GM12878 (cell line): ENCODE measurements around the gene DDHD1. TPM values are rescaled to one million over a fixed set of nuclear protein-coding genes. Genes with fewer than 3 reads are reported as not detected.

Experiments
- ATAC-seq: fragments of 200-7000 bp; cut with Tn5 transposase; 3 replicates; pipeline ENCODE4 v1.9.1; 2020; ENCODE audit warnings: mild to moderate bottlenecking, moderate library complexity
- BruUV-seq: library from RNA; stranded (reverse); fragments of 400-500 nt; replicated peaks from 2 replicates; lab custom pipeline; 2021; lab: Mats Ljungman, UMichigan
- CTCF ChIA-PET: fragments of 300-600 bp; sonication (Branson Sonifier 250); formaldehyde crosslinking; extraction: SDS; loops from one replicate; lab custom pipeline; 2021; ENCODE audit warnings: inconsistent platforms; lab: Yijun Ruan, JAX
- POLR2A ChIA-PET: fragments of 350-600 bp; formaldehyde crosslinking; extraction: SDS; loops from one replicate; lab custom pipeline; 2021; ENCODE audit warnings: inconsistent platforms; lab: Charles Lee
- RAD21 ChIA-PET: fragments of 300-600 bp; sonication (Branson Sonifier 250); formaldehyde crosslinking; loops from one replicate; lab custom pipeline; 2023; ENCODE audit warnings: antibody characterized with exemption; ENCODE audit not compliant: unreplicated experiment; lab: Charles Lee
- SMC1A ChIA-PET: fragments of 300-600 bp; sonication (Branson Sonifier 250); formaldehyde crosslinking; loops from one replicate; lab custom pipeline; 2023; ENCODE audit not compliant: unreplicated experiment, uncharacterized antibody; lab: Charles Lee
- DNase-seq: peaks from one replicate; pipeline ENCODE4 v3.0.0-alpha.2; 2011; ENCODE audit warnings: low read depth, low spot score
- FAIRE-seq: peaks from 3 replicates; lab custom pipeline; 2011; peaks lifted over from hg19 to GRCh38; lab: Jason Lieb, UNC
- H2AFZ ChIP-seq: 2 replicates; pipeline ENCODE4 v1.6.0; 2011; ENCODE audit warnings: low read depth, low read length, control low read depth; ENCODE audit not compliant: control insufficient read depth
- H3K27ac ChIP-seq: 2 replicates; pipeline ENCODE4 v1.5.1; 2011; ENCODE audit warnings: control low read depth; ENCODE audit not compliant: control insufficient read depth, insufficient read depth
- H3K27me3 ChIP-seq, 2 experiments: replicated peaks in 1 of 2; 2 replicates each; pipeline versions ENCODE4 v1.6.0 to v1.6.1; 2011; ENCODE audit warnings: low read length in 1 of 2; ENCODE audit not compliant: control insufficient read depth in 2 of 2, insufficient read depth in 2 of 2
- H3K36me3 ChIP-seq, 2 experiments: 2 replicates each; pipeline ENCODE4 v1.5.1; 2011; ENCODE audit warnings: low read length in 1 of 2; ENCODE audit not compliant: control insufficient read depth in 2 of 2, insufficient read depth in 2 of 2
- H3K4me1 ChIP-seq: 2 replicates; pipeline ENCODE4 v1.6.1; 2011; ENCODE audit warnings: mild to moderate bottlenecking, low read length, moderate library complexity, mixed read lengths; ENCODE audit not compliant: control insufficient read depth, insufficient read depth
- H3K4me2 ChIP-seq: 2 replicates; pipeline ENCODE4 v1.6.0; 2011; ENCODE audit warnings: control low read depth; ENCODE audit not compliant: control insufficient read depth, insufficient read depth
- H3K4me3 ChIP-seq: fragments of 200-600 bp; sonication (generic); 2 replicates; pipeline ENCODE4 v1.5.1; 2016
- H3K79me2 ChIP-seq: 2 replicates; pipeline ENCODE4 v1.6.0; 2011; ENCODE audit warnings: low read length; ENCODE audit not compliant: control insufficient read depth, insufficient read depth
- H3K9ac ChIP-seq: 2 replicates; pipeline ENCODE4 v1.8.0; 2011; ENCODE audit warnings: low read length, control low read depth, mixed read lengths; ENCODE audit not compliant: control insufficient read depth, insufficient read depth
- H3K9me3 ChIP-seq: replicated peaks from 3 replicates; pipeline ENCODE4 v1.5.1; 2011; ENCODE audit warnings: mild to moderate bottlenecking, low read length; ENCODE audit not compliant: control insufficient read depth, insufficient read depth
- H4K20me1 ChIP-seq: 2 replicates; pipeline ENCODE4 v1.6.0; 2011; ENCODE audit not compliant: control insufficient read depth, insufficient read depth
- EED ChIP-seq: sonication (generic); IDR thresholded peaks from 2 replicates; pipeline ENCODE4 v1.6.1; 2016; ENCODE audit warnings: antibody characterized with exemption, low read depth
- HDAC2 ChIP-seq: fragments of 200-600 bp; sonication (generic); IDR thresholded peaks from 2 replicates; pipeline ENCODE4 v1.6.1; 2017
- JUNB ChIP-seq: IDR thresholded peaks from 2 replicates; pipeline ENCODE4 v1.6.1; 2016; ENCODE audit warnings: antibody characterized with exemption, mild to moderate bottlenecking
- MTA2 ChIP-seq: fragments of 450-650 bp; IDR thresholded peaks from 2 replicates; pipeline ENCODE4 v1.6.1; 2016; ENCODE audit warnings: low read depth, mild to moderate bottlenecking, moderate library complexity
- MYC ChIP-seq: IDR thresholded peaks from 2 replicates; pipeline ENCODE4 v1.6.1; 2011; ENCODE audit warnings: mild to moderate bottlenecking, low read length, moderate library complexity, inconsistent platforms; ENCODE audit not compliant: insufficient read depth, insufficient replicate concordance, insufficient read length, severe bottlenecking
- NFIC ChIP-seq: IDR thresholded peaks from 2 replicates; pipeline ENCODE4 v1.6.1; 2012; ENCODE audit warnings: low read depth, mild to moderate bottlenecking, inconsistent platforms, low read length, moderate library complexity
- NR2F1 ChIP-seq: fragments of 450-650 bp; conservative IDR thresholded peaks from 2 replicates; pipeline ENCODE4 v1.6.1; 2017; ENCODE audit warnings: mild to moderate bottlenecking
- RB1 ChIP-seq: fragments of 450-650 bp; formaldehyde crosslinking; IDR thresholded peaks from 2 replicates; pipeline ENCODE4 v1.6.1; 2017; ENCODE audit warnings: mild to moderate bottlenecking, borderline replicate concordance
- RUNX3 ChIP-seq: IDR thresholded peaks from 2 replicates; pipeline ENCODE4 v1.6.1; 2012; ENCODE audit warnings: low read length, inconsistent platforms
- STAT3 ChIP-seq: IDR thresholded peaks from 2 replicates; pipeline ENCODE4 v1.6.1; 2011; ENCODE audit warnings: low read depth, low read length, improper control_type of control experiment
- TCF12 ChIP-seq: IDR thresholded peaks from 2 replicates; pipeline ENCODE4 v1.6.1; 2011; ENCODE audit warnings: low read depth, mild to moderate bottlenecking, low read length
- WGBS: methylation state at CpG from one replicate; pipeline ENCODE4 v1.1.6; 2016; ENCODE audit warnings: low lambda C conversion rate; ENCODE audit not compliant: insufficient replicate concordance, insufficient coverage; ENCODE audit errors: missing lambda C conversion rate; 5-methylcytosine and 5-hydroxymethylcytosine counted together
- in situ Hi-C: fragments of 300-500 bp; cut with MboI; formaldehyde crosslinking; loops from 9 replicates; pipeline ENCODE4 v1.14.3; 2018; ENCODE audit warnings: mixed read lengths
- intact Hi-C: fragments of 100-400 bp; cut with micrococcal nuclease; formaldehyde crosslinking; loops from one replicate; pipeline ENCODE4 v1.14.2; 2022; ENCODE audit not compliant: unreplicated experiment
- polyA plus RNA-seq, 11 experiments: library from polyadenylated mRNA; depleted of rRNA in 4 of 11; unstranded in 6 of 11; stranded (reverse) in 5 of 11; fragments of >200 nt; fragmentation: Nextera tagmentation in 4 of 11; fragmentation: Illumina TruSeq in 1 of 11; extraction: Ambion mirVana in 4 of 11; extraction: Trizol in 1 of 11; gene quantifications; 1 replicate in 1 of 11; 2 replicates in 10 of 11; pipeline versions ENCODE4 v1.2.1 to v1.2.3, GENCODE V29; 2011 to 2016; ENCODE audit warnings: inconsistent platforms in 2 of 11, missing spikeins in 2 of 11, low read depth in 1 of 11
- total RNA-seq, 4 experiments: library from RNA; depleted of rRNA in 3 of 4; stranded (reverse); fragments of >200 nt in 3 of 4; fragmentation: Illumina TruSeq in 1 of 4; extraction: Trizol in 1 of 4; gene quantifications; 2 replicates each; pipeline versions ENCODE4 v1.2.1 to v1.2.3, GENCODE V29; 2013 to 2021
- TF ChIP-seq, protein P1 (sequence below): fragments of 450-650 bp; IDR thresholded peaks from 2 replicates; pipeline ENCODE4 v1.6.1; 2018; ENCODE audit warnings: mild to moderate bottlenecking, low read depth, moderate library complexity; ENCODE audit not compliant: partially characterized antibody
- TF ChIP-seq, protein P2 (sequence below): fragments of 150-350 bp; IDR thresholded peaks from 2 replicates; pipeline ENCODE4 v1.6.1; 2016; ENCODE audit warnings: low read depth, low read length
- TF ChIP-seq, protein P3 (sequence below): fragments of 450-650 bp; IDR thresholded peaks from 2 replicates; pipeline ENCODE4 v1.6.1; 2016; ENCODE audit warnings: mild to moderate bottlenecking
- TF ChIP-seq, protein P4 (sequence below): IDR thresholded peaks from 2 replicates; pipeline ENCODE4 v1.6.1; 2012; ENCODE audit warnings: low read depth, low read length, improper control_type of control experiment

DDHD1 gene
- total and polyA plus RNA-seq, 10 of the 15 experiments (the other 5 are each of a cell fraction or from before 2014, with no cell fraction given) = 7.7 to 52.3 (median 28.5) TPM

DNA sequence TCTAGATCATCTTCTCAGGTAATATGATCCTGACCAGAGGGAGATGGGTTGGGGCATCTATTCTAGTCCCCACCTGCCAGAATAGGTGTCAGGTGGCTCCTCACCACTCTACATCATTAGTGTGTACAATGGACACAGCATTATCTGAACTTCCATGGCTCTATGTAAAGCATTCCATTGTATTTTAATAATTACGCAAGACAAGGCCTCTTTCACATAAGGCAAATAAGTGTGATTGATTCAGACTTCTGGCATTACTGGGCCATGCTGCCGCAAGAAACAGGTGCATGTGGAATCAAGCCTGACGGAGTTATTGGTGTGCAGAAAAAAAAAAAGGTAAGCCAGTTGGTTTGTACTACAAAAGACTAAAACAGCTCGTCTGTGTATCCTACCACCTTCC lies 3.1 kb upstream of the DDHD1 start (continued):
- TF ChIP-seq MTA2 (no peak), NFIC (no peak), RB1 (no peak), HDAC2 (no peak), RUNX3 (no peak), STAT3 (no peak)
- TF ChIP-seq, protein P1, sequence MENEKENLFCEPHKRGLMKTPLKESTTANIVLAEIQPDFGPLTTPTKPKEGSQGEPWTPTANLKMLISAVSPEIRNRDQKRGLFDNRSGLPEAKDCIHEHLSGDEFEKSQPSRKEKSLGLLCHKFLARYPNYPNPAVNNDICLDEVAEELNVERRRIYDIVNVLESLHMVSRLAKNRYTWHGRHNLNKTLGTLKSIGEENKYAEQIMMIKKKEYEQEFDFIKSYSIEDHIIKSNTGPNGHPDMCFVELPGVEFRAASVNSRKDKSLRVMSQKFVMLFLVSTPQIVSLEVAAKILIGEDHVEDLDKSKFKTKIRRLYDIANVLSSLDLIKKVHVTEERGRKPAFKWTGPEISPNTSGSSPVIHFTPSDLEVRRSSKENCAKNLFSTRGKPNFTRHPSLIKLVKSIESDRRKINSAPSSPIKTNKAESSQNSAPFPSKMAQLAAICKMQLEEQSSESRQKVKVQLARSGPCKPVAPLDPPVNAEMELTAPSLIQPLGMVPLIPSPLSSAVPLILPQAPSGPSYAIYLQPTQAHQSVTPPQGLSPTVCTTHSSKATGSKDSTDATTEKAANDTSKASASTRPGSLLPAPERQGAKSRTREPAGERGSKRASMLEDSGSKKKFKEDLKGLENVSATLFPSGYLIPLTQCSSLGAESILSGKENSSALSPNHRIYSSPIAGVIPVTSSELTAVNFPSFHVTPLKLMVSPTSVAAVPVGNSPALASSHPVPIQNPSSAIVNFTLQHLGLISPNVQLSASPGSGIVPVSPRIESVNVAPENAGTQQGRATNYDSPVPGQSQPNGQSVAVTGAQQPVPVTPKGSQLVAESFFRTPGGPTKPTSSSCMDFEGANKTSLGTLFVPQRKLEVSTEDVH = no peak
- TF ChIP-seq, all 136 proteins: peak for 0

DNA sequence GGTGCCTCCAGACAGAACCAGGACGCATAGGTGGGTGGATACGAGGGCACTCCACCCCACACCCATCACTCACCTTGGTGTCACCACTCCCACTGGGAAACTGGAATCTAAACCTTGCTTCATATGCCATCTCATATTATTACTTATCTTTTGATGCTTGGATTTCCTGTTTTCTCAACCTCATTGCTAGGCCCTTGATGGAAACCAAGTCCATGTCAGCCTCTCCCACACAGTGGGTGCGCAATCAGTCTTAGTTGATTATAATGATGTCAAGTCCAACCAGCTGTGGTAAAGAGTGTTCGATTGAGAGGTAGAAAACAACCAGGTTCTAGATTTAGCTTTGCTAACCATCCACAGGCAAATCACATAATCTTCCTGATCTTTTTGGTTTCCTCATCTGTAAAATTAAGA lies 584 bp upstream of the DDHD1 start:
- peaks cover 43% of the 10 kb centered on the region for H3K79me2 ChIP-seq
- intact Hi-C loops = loop anchor here (2.0 to 5.0 kb wide), 3 partner anchors 27 to 96 kb away; no protein-coding TSS in a partner anchor
- FAIRE-seq (no peak), DNase-seq (no peak), ATAC-seq (no peak)
- no peaks in the 10 kb centered on the region for H4K20me1 ChIP-seq
- peak overlapping the region; percentile 90 for H3K27ac ChIP-seq
- no peaks in the 10 kb centered on the region for H3K36me3 ChIP-seq
- SMC1A ChIA-PET = interaction anchor here (1.1 to 7.5 kb wide), 4 partner anchors 8 to 142 kb away, joined by 3 to 127 read pairs (median 4); no protein-coding TSS in a partner anchor
- POLR2A ChIA-PET = interaction anchor here (0.5 to 5.8 kb wide), 8 partner anchors 8 to 1293 kb away, joined by 3 to 48 read pairs (median 6); no protein-coding TSS in a partner anchor
- RAD21 ChIA-PET = interaction anchor here (0.6 to 7.0 kb wide), 8 partner anchors 8 to 481 kb away, joined by 3 to 98 read pairs (median 6); no protein-coding TSS in a partner anchor
- in situ Hi-C loops = no loop called here
- H3K9me3 ChIP-seq = no peaks in the 10 kb centered on the region
- H2AFZ ChIP-seq = peak overlapping the region; percentile 80
- H3K4me1 ChIP-seq = peaks cover 6% of the 10 kb centered on the region
- H3K9ac ChIP-seq = peak overlapping the region; percentile 23
- WGBS = 44% methylated on average over 4 of the region's 4 CpGs
- BruUV-seq = TSS peak; percentile 85
- CTCF ChIA-PET = interaction anchor here (0.9 to 6.9 kb wide), 3 partner anchors 27 to 99 kb away, joined by 3 to 60 read pairs (median 8); no protein-coding TSS in a partner anchor
- peak overlapping the region; percentile 58 for H3K4me3 ChIP-seq
- no peaks in the 10 kb centered on the region for H3K27me3 ChIP-seq
- peak overlapping the region; percentile 43 for H3K4me2 ChIP-seq
- TF ChIP-seq EED (no peak), JUNB (no peak), TCF12 (no peak), MYC (no peak), NR2F1 (no peak), HDAC2 (no peak)
- TF ChIP-seq, protein P2, sequence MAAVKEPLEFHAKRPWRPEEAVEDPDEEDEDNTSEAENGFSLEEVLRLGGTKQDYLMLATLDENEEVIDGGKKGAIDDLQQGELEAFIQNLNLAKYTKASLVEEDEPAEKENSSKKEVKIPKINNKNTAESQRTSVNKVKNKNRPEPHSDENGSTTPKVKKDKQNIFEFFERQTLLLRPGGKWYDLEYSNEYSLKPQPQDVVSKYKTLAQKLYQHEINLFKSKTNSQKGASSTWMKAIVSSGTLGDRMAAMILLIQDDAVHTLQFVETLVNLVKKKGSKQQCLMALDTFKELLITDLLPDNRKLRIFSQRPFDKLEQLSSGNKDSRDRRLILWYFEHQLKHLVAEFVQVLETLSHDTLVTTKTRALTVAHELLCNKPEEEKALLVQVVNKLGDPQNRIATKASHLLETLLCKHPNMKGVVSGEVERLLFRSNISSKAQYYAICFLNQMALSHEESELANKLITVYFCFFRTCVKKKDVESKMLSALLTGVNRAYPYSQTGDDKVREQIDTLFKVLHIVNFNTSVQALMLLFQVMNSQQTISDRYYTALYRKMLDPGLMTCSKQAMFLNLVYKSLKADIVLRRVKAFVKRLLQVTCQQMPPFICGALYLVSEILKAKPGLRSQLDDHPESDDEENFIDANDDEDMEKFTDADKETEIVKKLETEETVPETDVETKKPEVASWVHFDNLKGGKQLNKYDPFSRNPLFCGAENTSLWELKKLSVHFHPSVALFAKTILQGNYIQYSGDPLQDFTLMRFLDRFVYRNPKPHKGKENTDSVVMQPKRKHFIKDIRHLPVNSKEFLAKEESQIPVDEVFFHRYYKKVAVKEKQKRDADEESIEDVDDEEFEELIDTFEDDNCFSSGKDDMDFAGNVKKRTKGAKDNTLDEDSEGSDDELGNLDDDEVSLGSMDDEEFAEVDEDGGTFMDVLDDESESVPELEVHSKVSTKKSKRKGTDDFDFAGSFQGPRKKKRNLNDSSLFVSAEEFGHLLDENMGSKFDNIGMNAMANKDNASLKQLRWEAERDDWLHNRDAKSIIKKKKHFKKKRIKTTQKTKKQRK = no peak
- TF ChIP-seq, protein P3, sequence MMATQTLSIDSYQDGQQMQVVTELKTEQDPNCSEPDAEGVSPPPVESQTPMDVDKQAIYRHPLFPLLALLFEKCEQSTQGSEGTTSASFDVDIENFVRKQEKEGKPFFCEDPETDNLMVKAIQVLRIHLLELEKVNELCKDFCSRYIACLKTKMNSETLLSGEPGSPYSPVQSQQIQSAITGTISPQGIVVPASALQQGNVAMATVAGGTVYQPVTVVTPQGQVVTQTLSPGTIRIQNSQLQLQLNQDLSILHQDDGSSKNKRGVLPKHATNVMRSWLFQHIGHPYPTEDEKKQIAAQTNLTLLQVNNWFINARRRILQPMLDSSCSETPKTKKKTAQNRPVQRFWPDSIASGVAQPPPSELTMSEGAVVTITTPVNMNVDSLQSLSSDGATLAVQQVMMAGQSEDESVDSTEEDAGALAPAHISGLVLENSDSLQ = peak; percentile 32; the same call in 1 of the 2 replicates
- TF ChIP-seq, protein P4, sequence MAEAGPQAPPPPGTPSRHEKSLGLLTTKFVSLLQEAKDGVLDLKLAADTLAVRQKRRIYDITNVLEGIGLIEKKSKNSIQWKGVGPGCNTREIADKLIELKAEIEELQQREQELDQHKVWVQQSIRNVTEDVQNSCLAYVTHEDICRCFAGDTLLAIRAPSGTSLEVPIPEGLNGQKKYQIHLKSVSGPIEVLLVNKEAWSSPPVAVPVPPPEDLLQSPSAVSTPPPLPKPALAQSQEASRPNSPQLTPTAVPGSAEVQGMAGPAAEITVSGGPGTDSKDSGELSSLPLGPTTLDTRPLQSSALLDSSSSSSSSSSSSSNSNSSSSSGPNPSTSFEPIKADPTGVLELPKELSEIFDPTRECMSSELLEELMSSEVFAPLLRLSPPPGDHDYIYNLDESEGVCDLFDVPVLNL = no peak
